CD4-positive, alpha-beta memory T cell (primary cell): Measurements from ENCODE around the gene SCRN1. TPM values are rescaled to one million over a fixed set of nuclear protein-coding genes. Genes with fewer than 3 reads are reported as not detected.

Source experiments
- CTCF ChIA-PET: fragments of 350-600 bp; sonication (Branson Sonifier 250); formaldehyde crosslinking; loops from one replicate; lab custom pipeline; 2021; ENCODE audit warnings: inconsistent platforms; ENCODE audit not compliant: partially characterized antibody; lab: Charles Lee
- POLR2A ChIA-PET: fragments of 350-600 bp; sonication (Branson Sonifier 250); formaldehyde crosslinking; loops from one replicate; lab custom pipeline; 2021; ENCODE audit not compliant: partially characterized antibody; lab: Charles Lee
- DNase-seq, 5 donors: peaks; one replicate each; pipeline versions ENCODE4 v3.0.0 to v3.0.0-alpha.2; 2020 to 2022; ENCODE audit warnings: mixed read lengths in 1 of 5
- H3K27ac ChIP-seq: one replicate; pipeline ENCODE4 v1.7.0; 2013; ENCODE audit warnings: low read depth, low read length
- H3K27me3 ChIP-seq: 2 replicates; pipeline ENCODE4 v1.7.0; 2013; ENCODE audit warnings: mild to moderate bottlenecking, low read length, moderate library complexity; ENCODE audit not compliant: insufficient read depth
- H3K36me3 ChIP-seq: 2 replicates; pipeline ENCODE4 v1.7.0; 2013; ENCODE audit warnings: mild to moderate bottlenecking, low read length, moderate library complexity; ENCODE audit not compliant: insufficient read depth
- H3K4me1 ChIP-seq: 2 replicates; pipeline ENCODE4 v1.7.0; 2013; ENCODE audit warnings: mild to moderate bottlenecking, low read length, moderate library complexity; ENCODE audit not compliant: insufficient read depth
- H3K4me3 ChIP-seq, 2 donors: one replicate each; pipeline ENCODE4 v1.7.0; 2013; ENCODE audit warnings: low read length in 2 of 2, mild to moderate bottlenecking in 1 of 2
- H3K9me3 ChIP-seq, 2 donors: one replicate each; pipeline ENCODE4 v1.7.0; 2013; ENCODE audit warnings: low read length in 2 of 2, control low read depth in 1 of 2; ENCODE audit not compliant: control insufficient read depth in 1 of 2
- H3K27ac Mint-ChIP-seq, 7 donors: one replicate each; pipeline ENCODE4 v1.8.0; 2020 to 2021; ENCODE audit warnings: mixed read lengths in 7 of 7, mild to moderate bottlenecking in 6 of 7, inconsistent platforms in 3 of 7, moderate library complexity in 3 of 7
- H3K27me3 Mint-ChIP-seq, 2 donors: one replicate each; pipeline ENCODE4 v1.8.0; 2020 to 2021; ENCODE audit warnings: mixed read lengths in 2 of 2
- H3K36me3 Mint-ChIP-seq, 2 donors: one replicate each; pipeline ENCODE4 v1.8.0; 2020 to 2021; ENCODE audit warnings: mixed read lengths in 2 of 2, inconsistent platforms in 1 of 2, mild to moderate bottlenecking in 1 of 2
- H3K4me1 Mint-ChIP-seq, 4 donors: one replicate each; pipeline ENCODE4 v1.8.0; 2020 to 2021; ENCODE audit warnings: mixed read lengths in 4 of 4, mild to moderate bottlenecking in 1 of 4
- H3K4me3 Mint-ChIP-seq, 8 donors: one replicate each; pipeline ENCODE4 v1.8.0; 2020 to 2021; ENCODE audit warnings: mixed read lengths in 8 of 8, mild to moderate bottlenecking in 7 of 8, moderate library complexity in 6 of 8, inconsistent platforms in 3 of 8
- H3K9me3 Mint-ChIP-seq, 8 donors: one replicate each; pipeline ENCODE4 v1.8.0; 2020 to 2021; ENCODE audit warnings: mixed read lengths in 8 of 8, mild to moderate bottlenecking in 5 of 8, inconsistent platforms in 3 of 8, moderate library complexity in 1 of 8
- intact Hi-C: fragments of 100-400 bp; cut with micrococcal nuclease; formaldehyde crosslinking; loops from one replicate; pipeline ENCODE4 v1.15.1; 2023
- polyA plus RNA-seq, 2 donors: library from polyadenylated mRNA; unstranded; fragments of 300-500 nt; fragmentation: Illumina TruSeq; gene quantifications; one replicate each; pipeline ENCODE4 v1.2.3, GENCODE V29; 2021
- total RNA-seq, 2 experiments: library from RNA; stranded (reverse); gene quantifications; one replicate each; pipeline ENCODE4 v1.2.3, GENCODE V29; 2021

SCRN1 gene
- total and polyA plus RNA-seq, 4 experiments from 2014 or later, result 2.0 to 2.9 (median 2.4) TPM

GRCh38 chr7:30023524-30023923, 33.9 kb upstream of the SCRN1 start:
- H3K27me3 ChIP-seq, result no peaks in the 10 kb centered on the region
- Mint-ChIP-seq H3K4me1 (peaks cover 24 to 47% (median 35%) of the 10 kb centered on the region in 4 donors), H3K9me3 (no peaks in the 10 kb centered on the region), H3K36me3 (peaks cover 0 to 18% of the 10 kb centered on the region in 2 donors), H3K4me3 (peak overlapping the region in 3 of 8 donors; percentile 34 to 69 (median 62)), H3K27ac (no peak overlapping the region), H3K27me3 (no peaks in the 10 kb centered on the region)
- CTCF ChIA-PET, result no interaction called here
- no peaks in the 10 kb centered on the region for H3K9me3 ChIP-seq
- H3K4me1 ChIP-seq, result peaks cover 31% of the 10 kb centered on the region
- H3K4me3 ChIP-seq, result no peak overlapping the region
- POLR2A ChIA-PET, result no interaction called here
- no peak for DNase-seq
- H3K27ac ChIP-seq, result no peak overlapping the region
- H3K36me3 ChIP-seq, result no peaks in the 10 kb centered on the region
- intact Hi-C loops, result no loop called here

GRCh38 chr7:30022991-30023390, 33.4 kb upstream of the SCRN1 start:
- H3K4me3 Mint-ChIP-seq, result no peak overlapping the region
- ChIA-PET POLR2A (interaction anchor here (1.0 kb wide), 1 partner anchor 12 kb away, joined by 7 read pairs; no protein-coding TSS in a partner anchor), CTCF (no interaction called here)
- no peak overlapping the region for H3K4me3 ChIP-seq
- intact Hi-C loops, result no loop called here
- H3K9me3 Mint-ChIP-seq, result no peaks in the 10 kb centered on the region
- H3K4me1 Mint-ChIP-seq, result peaks cover 24 to 47% (median 34%) of the 10 kb centered on the region in 4 donors
- no peak overlapping the region for H3K27ac ChIP-seq
- DNase-seq, result no peak
- H3K27me3 Mint-ChIP-seq, result no peaks in the 10 kb centered on the region
- H3K27ac Mint-ChIP-seq, result no peak overlapping the region
- H3K36me3 Mint-ChIP-seq, result peaks cover 3 to 22% of the 10 kb centered on the region in 2 donors
- no peaks in the 10 kb centered on the region for H3K9me3 ChIP-seq
- no peaks in the 10 kb centered on the region for H3K36me3 ChIP-seq
- no peaks in the 10 kb centered on the region for H3K27me3 ChIP-seq
- peaks cover 31% of the 10 kb centered on the region for H3K4me1 ChIP-seq

GRCh38 chr7:30020535-30020934, 30.9 kb upstream of the SCRN1 start:
- CTCF ChIA-PET, result no interaction called here
- no peak overlapping the region for H3K27ac Mint-ChIP-seq
- DNase-seq, result no peak
- H3K4me3 Mint-ChIP-seq, result no peak overlapping the region
- no peak overlapping the region for H3K27ac ChIP-seq
- POLR2A ChIA-PET, result no interaction called here
- no peaks in the 10 kb centered on the region for H3K9me3 Mint-ChIP-seq
- H3K36me3 Mint-ChIP-seq, result peaks cover 5 to 10% of the 10 kb centered on the region in 2 donors
- no peaks in the 10 kb centered on the region for H3K36me3 ChIP-seq
- no peaks in the 10 kb centered on the region for H3K27me3 ChIP-seq
- intact Hi-C loops, result no loop called here
- H3K4me1 Mint-ChIP-seq, result peaks cover 16 to 25% (median 21%) of the 10 kb centered on the region in 4 donors
- peaks cover 20% of the 10 kb centered on the region for H3K4me1 ChIP-seq
- no peaks in the 10 kb centered on the region for H3K27me3 Mint-ChIP-seq
- H3K9me3 ChIP-seq, result no peaks in the 10 kb centered on the region
- no peak overlapping the region for H3K4me3 ChIP-seq

GRCh38 chr7:30019960-30020359, 30.4 kb upstream of the SCRN1 start:
- Histone ChIP-seq H3K27ac (no peak overlapping the region), H3K4me3 (no peak overlapping the region), H3K9me3 (no peaks in the 10 kb centered on the region), H3K4me1 (peaks cover 15% of the 10 kb centered on the region), H3K36me3 (no peaks in the 10 kb centered on the region), H3K27me3 (no peaks in the 10 kb centered on the region)
- H3K36me3 Mint-ChIP-seq, result peaks cover 5 to 10% of the 10 kb centered on the region in 2 donors
- peak overlapping the region in 1 of 7 donors; percentile 6 for H3K27ac Mint-ChIP-seq
- ChIA-PET CTCF (interaction anchor here (1.0 kb wide), 1 partner anchor 41 kb away, joined by 3 read pairs; no protein-coding TSS in a partner anchor), POLR2A (no interaction called here)
- H3K4me1 Mint-ChIP-seq, result peaks cover 11 to 19% (median 15%) of the 10 kb centered on the region in 4 donors
- no peaks in the 10 kb centered on the region for H3K27me3 Mint-ChIP-seq
- no peak for DNase-seq
- no peak overlapping the region for H3K4me3 Mint-ChIP-seq
- no peaks in the 10 kb centered on the region for H3K9me3 Mint-ChIP-seq
- intact Hi-C loops, result loop anchor here (2.0 kb wide), 1 partner anchor 41 kb away; no protein-coding TSS in a partner anchor

- H3K9me3 ChIP-seq, result no peaks in the 10 kb centered on the region
- no peak overlapping the region for H3K27ac ChIP-seq
- intact Hi-C loops, result loop anchor here (2.0 kb wide), 1 partner anchor 41 kb away; no protein-coding TSS in a partner anchor
- no peak overlapping the region for H3K4me3 Mint-ChIP-seq
- no peak for DNase-seq
- peaks cover 7 to 14% of the 10 kb centered on the region in 2 donors for H3K36me3 Mint-ChIP-seq
- POLR2A ChIA-PET, result no interaction called here
- CTCF ChIA-PET, result interaction anchor here (1.0 kb wide), 1 partner anchor 42 kb away, joined by 3 read pairs; no protein-coding TSS in a partner anchor
- peaks cover 7 to 13% (median 10%) of the 10 kb centered on the region in 4 donors for H3K4me1 Mint-ChIP-seq
- peaks cover 9% of the 10 kb centered on the region for H3K4me1 ChIP-seq
- no peaks in the 10 kb centered on the region for H3K36me3 ChIP-seq
- no peak overlapping the region for H3K27ac Mint-ChIP-seq
- no peaks in the 10 kb centered on the region for H3K9me3 Mint-ChIP-seq
- H3K27me3 Mint-ChIP-seq, result no peaks in the 10 kb centered on the region
- H3K4me3 ChIP-seq, result no peak overlapping the region
- H3K27me3 ChIP-seq, result no peaks in the 10 kb centered on the region
Measured at GRCh38 chr7:30019387-30019786, 29.8 kb upstream of the SCRN1 start.

GRCh38 chr7:30018451-30018850, 28.9 kb upstream of the SCRN1 start:
- no peak for DNase-seq
- H3K27me3 Mint-ChIP-seq, result no peaks in the 10 kb centered on the region
- no peak overlapping the region for H3K27ac ChIP-seq
- H3K4me1 ChIP-seq, result peaks cover 6% of the 10 kb centered on the region
- no peaks in the 10 kb centered on the region for H3K9me3 Mint-ChIP-seq
- H3K27ac Mint-ChIP-seq, result no peak overlapping the region
- no peak overlapping the region for H3K4me3 ChIP-seq
- H3K36me3 ChIP-seq, result no peaks in the 10 kb centered on the region
- POLR2A ChIA-PET, result no interaction called here
- H3K4me1 Mint-ChIP-seq, result peaks cover 3 to 6% (median 4%) of the 10 kb centered on the region in 4 donors
- H3K36me3 Mint-ChIP-seq, result peaks cover 9 to 17% of the 10 kb centered on the region in 2 donors
- intact Hi-C loops, result loop anchor here (2.0 kb wide), 1 partner anchor 42 kb away; no protein-coding TSS in a partner anchor
- H3K9me3 ChIP-seq, result no peaks in the 10 kb centered on the region
- CTCF ChIA-PET, result no interaction called here
- H3K4me3 Mint-ChIP-seq, result no peak overlapping the region
- H3K27me3 ChIP-seq, result no peaks in the 10 kb centered on the region

- Histone ChIP-seq H3K36me3 (no peaks in the 10 kb centered on the region), H3K27ac (no peak overlapping the region), H3K4me1 (no peaks in the 10 kb centered on the region), H3K27me3 (no peaks in the 10 kb centered on the region), H3K4me3 (no peak overlapping the region), H3K9me3 (no peaks in the 10 kb centered on the region)
- CTCF ChIA-PET, result no interaction called here
- no peaks in the 10 kb centered on the region for H3K4me1 Mint-ChIP-seq
- peaks cover 7 to 18% of the 10 kb centered on the region in 2 donors for H3K36me3 Mint-ChIP-seq
- H3K9me3 Mint-ChIP-seq, result no peaks in the 10 kb centered on the region
- no peaks in the 10 kb centered on the region for H3K27me3 Mint-ChIP-seq
- POLR2A ChIA-PET, result no interaction called here
- intact Hi-C loops, result no loop called here
- DNase-seq, result no peak
- H3K4me3 Mint-ChIP-seq, result no peak overlapping the region
- H3K27ac Mint-ChIP-seq, result no peak overlapping the region
Measured at GRCh38 chr7:30012757-30013156, 23.2 kb upstream of the SCRN1 start.
